SW 1271 (cell line): ENCODE data around the gene GUSB.

Experiments used
- DNase-seq, 2 experiments: peaks; one replicate each; lab custom pipeline; 2025; lab: John Stamatoyannopoulos, UW

Gene GUSB

GRCh38 chr7:65927489-65928448, 54.2 kb downstream of the GUSB start:
- DNase-seq = no peak

DNA sequence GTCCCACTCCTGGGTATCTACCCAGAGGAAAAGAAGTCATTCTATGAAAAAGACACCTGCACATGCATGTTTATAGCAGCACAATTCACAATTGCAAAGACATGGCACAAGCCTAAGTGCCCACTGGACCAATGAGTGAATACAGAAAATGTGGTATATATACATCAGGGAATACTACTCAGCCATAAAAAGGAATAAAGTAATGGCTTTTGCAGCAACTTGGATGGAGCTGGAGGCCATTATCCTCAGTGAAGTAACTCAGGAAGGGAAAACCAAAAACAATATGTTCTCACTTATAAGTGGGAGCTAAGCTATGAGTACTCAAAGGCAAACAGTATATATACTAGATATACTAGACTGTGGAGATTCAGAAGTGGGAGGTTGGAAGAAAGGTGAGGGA, 55.4 kb downstream of the GUSB start:
- no peak for DNase-seq

GRCh38 chr7:65925040-65925439, 57.0 kb downstream of the GUSB start:
- DNase-seq = no peak

DNA sequence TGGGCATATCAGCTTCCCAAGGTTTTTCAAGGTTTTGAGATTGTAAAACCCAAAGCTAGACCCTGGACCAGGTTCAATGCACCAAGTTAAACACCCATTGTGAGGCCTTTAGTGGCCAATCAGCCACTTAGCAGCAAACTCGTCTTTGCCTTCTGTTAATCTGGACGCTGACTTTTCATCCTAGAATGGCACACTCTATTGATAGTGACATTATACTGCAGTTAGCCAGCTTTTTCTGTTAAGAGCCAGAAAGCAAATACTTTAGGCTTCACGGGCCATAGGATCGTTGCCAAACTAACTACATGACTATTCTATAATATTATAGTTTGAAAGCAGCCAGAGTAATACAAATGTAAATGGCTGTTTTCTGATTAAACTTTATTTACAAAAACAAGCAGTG, 57.8 kb downstream of the GUSB start:
- no peak for DNase-seq

DNA sequence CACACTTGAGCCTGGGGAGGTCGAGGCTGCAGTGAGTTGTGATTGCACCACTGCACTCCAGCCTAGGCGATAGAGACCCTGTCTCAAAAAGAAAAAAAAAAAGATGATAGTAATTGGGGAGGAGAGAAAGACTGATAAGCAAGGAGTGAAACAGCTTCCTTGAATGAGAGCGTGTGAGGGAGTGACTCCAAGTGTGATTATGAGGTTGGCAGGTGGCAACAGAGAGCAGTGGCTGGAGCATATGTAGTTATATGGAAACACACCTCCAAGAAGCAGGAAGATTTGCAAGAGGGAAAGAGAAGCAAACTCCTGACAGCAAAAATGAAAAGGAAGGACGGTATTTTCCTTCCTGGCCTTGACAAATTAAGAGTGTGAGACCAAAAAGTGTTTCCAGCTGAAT, 58.7 kb downstream of the GUSB start:
- DNase-seq = no peak

GRCh38 chr7:65915921-65916657, 65.9 kb downstream of the GUSB start:
- no peak for DNase-seq

GRCh38 chr7:65912237-65912636, 69.8 kb downstream of the GUSB start:
- DNase-seq = no peak
